ENCODE results near the gene ANTXRL. TPM values are rescaled to one million over a fixed set of nuclear protein-coding genes. Genes with fewer than 3 reads are reported as not detected.
"Not testable (repeated sequence)": the region's sequence is repeated elsewhere in the genome, so short reads cannot be mapped to it uniquely, and the experiment has no call there.

ANTXRL gene
- total RNA-seq, 2 donors from 2014 or later: not detected

- Histone ChIP-seq H3K27me3 (no peaks in the 10 kb centered on the region), H3K36me3 (no peaks in the 10 kb centered on the region), H3K27ac (no peak overlapping the region), H3K4me1 (no peaks in the 10 kb centered on the region), H3K4me3 (no peak overlapping the region), H3K9ac (ENCODE audit: low read depth in 2 of 2, low read length in 2 of 2) (no peak overlapping the region), H3K9me3 (no peaks in the 10 kb centered on the region)
- TF ChIP-seq CTCF (IDR thresholded peaks at IDR 0.05): no peak
- intact Hi-C loops (cut with DNase I): no loop called here
- DNase-seq: peak; percentile 6
Measured at GRCh38 chr10:46245381-46245900, 41.4 kb upstream of the ANTXRL start.

GRCh38 chr10:46246400-46247180 lies 40.2 kb upstream of the ANTXRL start:
- H3K4me3 ChIP-seq; intact Hi-C loops (cut with DNase I); H3K36me3 ChIP-seq; H3K27me3 ChIP-seq; H3K9ac ChIP-seq (ENCODE audit: low read depth in 2 of 2, low read length in 2 of 2); H3K9me3 ChIP-seq; H3K27ac ChIP-seq; H3K4me1 ChIP-seq: not testable (repeated sequence)
- peak; percentile 5 for DNase-seq

GRCh38 chr10:46247181-46247475 lies 39.7 kb upstream of the ANTXRL start:
- no peaks in the 10 kb centered on the region for H3K4me1 ChIP-seq
- H3K27ac ChIP-seq: no peak overlapping the region
- intact Hi-C loops (cut with DNase I): no loop called here
- H3K36me3 ChIP-seq: no peaks in the 10 kb centered on the region
- H3K27me3 ChIP-seq: no peaks in the 10 kb centered on the region
- H3K4me3 ChIP-seq: no peak overlapping the region
- no peak overlapping the region for H3K9ac ChIP-seq (ENCODE audit: low read depth in 2 of 2, low read length in 2 of 2)
- TF ChIP-seq CTCF (IDR thresholded peaks at IDR 0.05): no peak
- no peak for DNase-seq
- H3K9me3 ChIP-seq: no peaks in the 10 kb centered on the region

- no peak for TF ChIP-seq CTCF (IDR thresholded peaks at IDR 0.05)
- Histone ChIP-seq H3K4me3 (no peak overlapping the region), H3K36me3 (no peaks in the 10 kb centered on the region), H3K27me3 (no peaks in the 10 kb centered on the region), H3K4me1 (no peaks in the 10 kb centered on the region), H3K9ac (ENCODE audit: low read depth in 2 of 2, low read length in 2 of 2) (no peak overlapping the region), H3K9me3 (no peaks in the 10 kb centered on the region), H3K27ac (no peak overlapping the region)
- peak; percentile 8 for DNase-seq
- intact Hi-C loops (cut with DNase I): no loop called here
Measured at GRCh38 chr10:46247808-46248569, 38.8 kb upstream of the ANTXRL start.

- Histone ChIP-seq H3K27ac (no peak overlapping the region), H3K9me3 (no peaks in the 10 kb centered on the region), H3K9ac (ENCODE audit: low read depth in 2 of 2, low read length in 2 of 2) (no peak overlapping the region), H3K4me1 (no peaks in the 10 kb centered on the region), H3K36me3 (no peaks in the 10 kb centered on the region), H3K27me3 (no peaks in the 10 kb centered on the region), H3K4me3 (no peak overlapping the region)
- DNase-seq: peak; percentile 11
- no peak for TF ChIP-seq CTCF (IDR thresholded peaks at IDR 0.05)
- intact Hi-C loops (cut with DNase I): no loop called here
Measured at GRCh38 chr10:46248651-46249146, 38.1 kb upstream of the ANTXRL start.

GRCh38 chr10:46249617-46250344 lies 37.0 kb upstream of the ANTXRL start:
- H3K36me3 ChIP-seq; H3K27ac ChIP-seq; H3K9ac ChIP-seq (ENCODE audit: low read depth in 2 of 2, low read length in 2 of 2); H3K27me3 ChIP-seq; H3K4me1 ChIP-seq; H3K4me3 ChIP-seq; intact Hi-C loops (cut with DNase I); H3K9me3 ChIP-seq: not testable (repeated sequence)
- DNase-seq: peak; percentile 4
